HG03354 (cell line): ENCODE measurements around the gene TTLL3.

Source experiments
- ATAC-seq: cut with Tn5 transposase; IDR thresholded peaks from one replicate; pipeline ENCODE4 v1.9.1; 2021; ENCODE audit warnings: mild to moderate bottlenecking; ENCODE audit not compliant: unreplicated experiment, poor library complexity, severe bottlenecking

The TTLL3 gene

GRCh38 chr3:9780910-9781309 lies 29.2 kb upstream of the TTLL3 start:
- ATAC-seq: no peak

- ATAC-seq: no peak
These were observed 28.5 kb upstream of the TTLL3 start for GRCh38 chr3:9781551-9781950.

GRCh38 chr3:9781978-9782603 lies 28.0 kb upstream of the TTLL3 start:
- no peak for ATAC-seq

- ATAC-seq: no peak
These were observed 27.3 kb upstream of the TTLL3 start for GRCh38 chr3:9782770-9783169.

GRCh38 chr3:9783954-9784353 lies 26.1 kb upstream of the TTLL3 start:
- ATAC-seq: no peak

- no peak for ATAC-seq
These were observed 25.1 kb upstream of the TTLL3 start for GRCh38 chr3:9784965-9785364.

GRCh38 chr3:9785602-9786001 lies 24.5 kb upstream of the TTLL3 start:
- no peak for ATAC-seq

GRCh38 chr3:9786209-9786739 lies 23.8 kb upstream of the TTLL3 start:
- no peak for ATAC-seq

- no peak for ATAC-seq
These were observed 23.0 kb upstream of the TTLL3 start for GRCh38 chr3:9786825-9787669.

GRCh38 chr3:9787714-9788113 lies 22.3 kb upstream of the TTLL3 start:
- no peak for ATAC-seq

GRCh38 chr3:9791127-9791526 lies 18.9 kb upstream of the TTLL3 start:
- no peak for ATAC-seq

GRCh38 chr3:9791790-9792404 lies 18.2 kb upstream of the TTLL3 start:
- ATAC-seq: no peak

GRCh38 chr3:9792405-9793160 lies 17.5 kb upstream of the TTLL3 start, which contains the start of the genes ARPC4 and TADA3:
Gene ARPC4, plus strand, starts transcription at chr3:9793082. Its CDS starts 40 bp downstream, at chr3:9793122.
Gene TADA3, minus strand, starts transcription at chr3:9792473. Its CDS starts 1,007 bp downstream, at chr3:9791466.
- peak; percentile 89 for ATAC-seq

- no peak for ATAC-seq
These were observed 16.8 kb upstream of the TTLL3 start for GRCh38 chr3:9793161-9793781.

GRCh38 chr3:9794400-9794799 lies 15.7 kb upstream of the TTLL3 start:
- no peak for ATAC-seq

- ATAC-seq: no peak
These were observed 14.9 kb upstream of the TTLL3 start for GRCh38 chr3:9795207-9795606.

- ATAC-seq: no peak
These were observed 12.7 kb upstream of the TTLL3 start for GRCh38 chr3:9797196-9797945.

- ATAC-seq: no peak
These were observed 9.5 kb upstream of the TTLL3 start for GRCh38 chr3:9800529-9800928.

- ATAC-seq: no peak
These were observed 6.6 kb upstream of the TTLL3 start for GRCh38 chr3:9803494-9803893.
